GM21447 (cell line): ENCODE measurements around the gene ITSN1.

ENCODE experiments used
- ATAC-seq: cut with Tn5 transposase; IDR thresholded peaks from one replicate; pipeline ENCODE4 v1.9.1; 2021; ENCODE audit not compliant: unreplicated experiment

The ITSN1 gene

DNA sequence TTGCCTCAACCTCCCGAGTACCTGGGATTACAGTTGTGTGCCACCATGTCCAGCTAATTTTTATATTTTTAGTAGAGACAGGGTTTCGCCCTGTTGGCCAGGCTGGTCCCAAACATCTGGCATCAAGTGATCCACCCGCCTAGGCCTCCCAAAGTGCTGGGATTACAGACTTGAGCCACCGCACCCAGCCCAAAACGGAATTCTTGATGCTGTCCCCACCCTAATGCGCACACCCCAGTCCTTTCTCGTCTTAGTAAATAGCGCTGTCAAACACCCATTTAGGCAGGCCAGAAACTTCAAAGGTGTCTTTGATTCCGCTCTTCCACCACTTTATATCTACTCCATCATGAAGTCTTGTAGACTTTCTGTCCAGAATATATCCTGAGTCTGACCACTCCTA lies 35.1 kb downstream of the ITSN1 start:
- ATAC-seq, result no peak

GRCh38 chr21:33680870-33681269 lies 38.6 kb downstream of the ITSN1 start:
- no peak for ATAC-seq

DNA sequence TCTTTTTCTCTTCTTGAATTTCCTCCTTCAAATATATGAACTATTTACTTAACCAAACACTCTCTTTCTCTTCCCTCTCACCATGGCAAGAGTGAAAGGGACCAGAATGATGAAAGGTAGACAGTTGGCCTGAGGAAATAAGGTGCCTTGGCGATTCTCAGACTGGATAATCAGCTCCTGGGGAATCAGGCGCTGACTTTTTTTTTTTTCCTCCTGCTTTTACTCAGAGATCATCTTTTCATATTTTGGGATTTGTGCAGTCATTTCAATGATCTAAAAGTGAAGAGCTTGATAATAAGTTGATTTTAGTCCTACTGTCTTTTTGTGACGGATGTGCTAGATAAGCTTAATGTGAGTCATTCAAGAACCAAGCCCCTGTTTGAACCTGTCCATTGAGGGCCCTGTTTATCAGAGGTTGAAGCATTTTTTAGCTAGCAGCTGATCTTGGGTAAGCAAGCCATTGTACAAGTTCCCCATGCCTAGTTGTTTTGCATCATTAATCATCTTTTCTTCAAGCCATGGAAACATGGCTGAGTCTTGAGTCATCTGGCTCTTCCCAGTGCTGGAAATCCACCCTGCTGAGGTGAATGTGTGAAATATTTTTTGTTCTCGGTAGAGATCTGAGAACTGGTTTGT lies 40.8 kb downstream of the ITSN1 start:
- no peak for ATAC-seq

GRCh38 chr21:33684068-33684467 lies 41.8 kb downstream of the ITSN1 start:
- no peak for ATAC-seq

DNA sequence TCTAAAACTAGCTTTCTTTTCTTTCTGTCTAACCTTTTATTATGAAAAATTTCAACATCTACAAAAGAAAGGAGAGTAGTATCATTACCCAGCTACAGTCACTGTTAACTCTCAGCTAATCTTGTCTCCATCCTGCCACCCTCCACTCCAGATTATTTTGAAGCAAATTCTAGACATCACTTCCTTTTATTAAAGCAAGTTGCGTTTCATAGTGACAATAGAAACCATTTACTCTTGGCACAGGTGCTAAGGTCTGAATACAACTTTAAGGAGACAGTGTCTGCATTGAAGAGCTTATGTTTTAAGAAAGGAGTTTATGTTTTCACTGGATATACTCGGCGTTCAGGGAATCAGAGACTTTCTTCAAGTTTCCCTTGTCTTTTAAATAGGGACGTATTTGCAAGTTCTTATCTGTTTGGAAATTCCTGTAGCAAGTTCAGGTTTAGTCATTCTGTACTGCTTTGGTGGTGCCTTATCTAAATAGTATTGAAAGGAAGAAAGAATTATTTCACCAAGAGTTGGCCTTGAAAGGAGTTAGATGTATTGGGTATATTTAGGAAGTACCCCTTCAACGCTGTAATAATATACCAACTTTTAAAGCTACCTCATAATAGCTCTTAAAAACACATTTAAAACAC lies 42.7 kb downstream of the ITSN1 start:
- ATAC-seq, result no peak

DNA sequence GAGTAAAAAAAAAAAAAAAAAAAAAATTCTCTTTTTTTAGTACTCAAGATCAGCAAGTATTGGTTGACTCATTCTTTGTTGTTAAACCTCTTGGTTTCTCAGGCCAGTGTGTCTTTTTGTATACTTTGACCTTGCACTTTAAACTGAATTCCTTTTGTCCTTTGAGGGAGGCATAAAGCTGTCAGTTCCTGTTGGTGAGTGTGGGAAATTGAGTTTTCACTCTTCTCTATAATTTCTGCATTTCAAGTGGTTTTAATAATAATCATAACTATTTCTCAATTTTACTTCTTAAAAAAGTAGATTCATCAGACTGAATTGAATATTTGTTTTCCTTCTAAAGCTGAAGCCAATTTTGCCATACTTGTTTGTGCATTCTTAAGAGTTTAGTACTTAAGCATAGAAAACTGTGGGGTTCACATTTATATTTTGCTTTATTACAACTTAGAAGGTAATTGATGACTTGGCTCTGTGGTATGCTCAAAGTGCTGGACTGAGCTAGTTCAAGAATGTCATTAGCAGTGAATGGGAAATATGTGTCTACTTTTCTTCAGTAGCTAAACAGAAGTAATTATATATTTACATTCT lies 43.4 kb downstream of the ITSN1 start:
- ATAC-seq, result no peak

GRCh38 chr21:33686386-33686785 lies 44.1 kb downstream of the ITSN1 start:
- ATAC-seq, result no peak

GRCh38 chr21:33687634-33688033 lies 45.3 kb downstream of the ITSN1 start:
- ATAC-seq, result no peak

DNA sequence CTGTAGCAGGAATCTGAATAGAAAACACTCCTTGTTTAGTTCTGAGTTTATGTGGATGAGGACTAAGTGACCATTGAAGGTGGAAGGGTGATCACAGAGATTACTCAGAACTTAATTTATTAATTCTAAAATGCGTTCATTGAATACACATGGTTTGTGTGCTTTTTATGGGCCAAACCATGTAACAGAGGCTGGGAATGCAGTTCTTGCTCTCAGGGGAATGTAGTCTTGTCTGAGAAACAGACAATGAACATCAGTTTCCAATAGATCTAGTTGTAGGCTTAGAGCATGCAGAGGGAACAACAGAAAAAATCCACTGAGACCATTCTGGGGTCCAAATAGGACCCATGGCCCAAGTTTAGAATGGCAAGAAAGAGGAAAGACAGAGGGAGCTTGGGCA lies 46.1 kb downstream of the ITSN1 start:
- no peak for ATAC-seq

GRCh38 chr21:33690874-33691273 lies 48.6 kb downstream of the ITSN1 start:
- no peak for ATAC-seq

DNA sequence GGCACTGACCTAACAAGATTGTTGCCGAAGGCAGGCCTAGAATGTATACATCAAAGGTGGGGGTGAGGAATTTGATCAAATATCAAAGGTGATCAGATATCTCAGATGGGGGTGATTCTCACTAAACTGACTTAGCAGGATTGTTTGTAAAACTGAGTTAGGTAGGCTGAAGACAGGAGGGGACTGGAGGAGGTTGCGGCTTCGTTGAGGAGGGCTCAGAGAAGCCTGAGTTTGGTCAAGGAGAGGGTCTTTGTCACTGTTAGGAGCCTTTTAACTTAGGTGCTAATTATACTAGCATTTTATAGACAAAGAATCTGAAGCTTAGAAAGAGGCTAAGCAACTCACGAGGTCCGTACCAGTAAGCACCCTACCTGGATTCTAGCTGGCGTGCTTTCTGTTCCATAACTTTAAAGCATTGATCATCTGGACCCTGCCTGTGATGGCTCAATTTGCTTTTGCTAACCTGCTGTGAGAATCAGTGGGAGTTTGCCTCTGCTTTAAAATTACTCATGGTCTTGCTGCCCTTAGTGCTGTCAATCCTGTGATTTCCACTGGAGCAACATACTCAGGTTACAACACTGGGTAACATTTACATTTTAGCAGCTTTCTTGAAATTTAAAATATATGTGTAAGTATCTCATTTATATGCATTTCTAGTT lies 49.8 kb downstream of the ITSN1 start:
- no peak for ATAC-seq

GRCh38 chr21:33695813-33696212 lies 53.5 kb downstream of the ITSN1 start:
- ATAC-seq, result no peak

DNA sequence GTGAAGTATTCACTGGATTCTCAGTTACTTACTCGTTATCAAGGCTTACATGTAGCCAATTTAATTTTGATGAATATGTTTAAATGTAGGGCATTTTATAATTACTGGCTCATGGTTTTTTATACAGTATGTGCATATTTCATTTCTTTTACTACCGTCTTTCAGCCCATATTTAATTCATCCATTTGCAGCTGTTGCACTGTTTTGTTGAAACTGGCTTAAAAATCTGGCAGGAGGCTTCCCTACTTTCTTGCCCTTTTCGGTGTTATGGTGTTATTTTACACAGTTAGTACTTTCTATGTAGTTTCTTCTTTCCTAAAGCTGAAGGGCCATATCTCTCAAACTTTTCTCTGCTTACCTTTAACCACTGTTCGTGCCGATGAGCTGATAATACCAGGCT lies 54.2 kb downstream of the ITSN1 start:
- ATAC-seq, result no peak

DNA sequence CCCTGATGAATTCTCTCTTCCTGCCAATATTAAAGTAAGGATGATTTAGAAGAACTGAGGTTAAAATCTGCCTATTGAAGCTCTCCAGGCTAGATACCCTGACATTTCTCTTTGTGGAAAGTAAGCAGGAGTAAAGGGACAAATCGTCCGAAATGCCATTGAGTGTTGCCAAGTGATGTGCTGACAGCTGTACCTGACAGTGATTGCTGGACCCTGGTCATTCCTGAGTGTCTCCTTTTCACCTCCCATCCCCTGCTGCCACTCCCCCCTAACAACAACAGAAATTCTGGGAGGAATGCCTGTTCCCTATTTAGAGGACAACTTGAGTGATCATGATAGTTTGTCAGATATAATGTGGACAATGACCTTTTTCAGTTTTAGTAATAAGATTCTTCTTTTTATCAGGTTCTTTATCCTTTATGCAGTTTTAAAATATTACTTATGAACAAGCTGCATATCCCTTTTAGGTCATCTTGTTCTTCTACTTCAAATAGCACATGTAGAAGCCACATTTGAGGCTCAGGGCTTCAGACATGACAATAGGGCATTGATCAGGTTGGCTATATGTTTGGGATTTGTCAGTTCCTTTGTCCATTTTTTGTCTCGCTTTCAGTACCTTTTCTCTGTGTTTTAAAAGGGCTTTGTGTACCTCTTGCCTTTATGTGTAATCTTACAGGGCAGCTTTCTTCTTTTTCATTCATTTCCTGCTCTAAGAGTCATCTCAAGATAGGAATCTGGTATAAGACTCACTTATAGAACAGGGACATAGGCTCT lies 56.0 kb downstream of the ITSN1 start:
- no peak for ATAC-seq

GRCh38 chr21:33699277-33699676 lies 57.0 kb downstream of the ITSN1 start:
- no peak for ATAC-seq

GRCh38 chr21:33700491-33700890 lies 58.2 kb downstream of the ITSN1 start:
- no peak for ATAC-seq

DNA sequence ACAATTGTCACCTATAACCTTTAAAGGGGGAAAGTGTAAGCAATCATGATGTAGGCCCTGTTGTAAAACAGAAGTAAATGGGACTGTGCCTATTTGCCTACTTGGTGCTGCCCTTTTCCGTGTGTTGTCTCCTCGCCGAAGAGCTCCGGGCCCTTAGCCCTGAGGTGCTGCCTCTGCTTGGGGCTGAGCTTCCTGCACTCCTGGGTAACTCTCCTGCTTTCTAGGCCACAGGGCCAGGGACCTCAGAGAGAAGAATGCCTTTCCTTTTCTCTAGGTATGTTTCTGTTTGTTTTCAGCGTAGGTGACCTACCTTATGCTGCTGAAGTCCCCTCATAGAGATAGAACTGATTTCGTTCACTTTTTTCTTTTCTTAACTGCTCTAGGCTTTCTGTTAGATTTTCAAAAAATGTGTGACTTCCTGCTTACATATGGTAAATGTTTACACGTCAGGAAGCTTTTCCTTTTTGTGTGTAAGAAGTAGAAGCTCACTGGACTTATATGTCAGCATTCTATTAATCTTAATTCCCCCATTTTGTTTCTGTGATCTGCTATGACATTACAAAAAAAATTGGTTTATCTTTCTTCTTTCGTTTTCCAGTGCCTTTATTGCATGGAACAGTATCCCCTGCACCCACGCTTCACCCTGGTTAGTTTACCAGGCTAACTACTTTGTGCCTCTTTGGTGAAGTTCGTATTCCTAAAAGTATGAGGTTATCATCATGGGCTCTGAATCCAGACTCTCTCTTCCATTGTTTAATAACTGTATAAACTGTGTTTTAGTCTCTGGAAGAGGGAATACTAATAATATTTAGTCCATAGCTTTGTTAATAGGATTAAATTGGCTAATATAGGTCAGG lies 61.7 kb downstream of the ITSN1 start:
- ATAC-seq, result no peak

DNA sequence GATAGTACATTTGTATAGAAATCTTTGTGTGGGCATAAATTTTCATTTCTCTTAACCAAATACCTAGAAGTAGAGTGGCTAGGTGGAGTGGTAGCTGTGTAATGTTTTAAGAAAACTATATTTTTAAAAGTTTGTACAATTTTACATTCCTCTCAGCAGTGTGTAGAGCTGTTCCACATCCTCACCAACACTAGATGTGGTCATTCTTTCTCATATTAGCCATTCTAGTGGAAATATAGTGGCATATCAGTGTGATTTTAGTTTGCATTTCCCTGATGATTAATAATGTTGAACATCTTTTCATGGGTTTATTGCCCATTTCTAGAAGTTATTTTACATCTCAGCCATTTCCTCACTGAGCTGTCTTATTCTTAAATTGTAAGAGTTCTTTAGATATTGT lies 65.5 kb downstream of the ITSN1 start:
- no peak for ATAC-seq

- no peak for ATAC-seq
Observed at GRCh38 chr21:33708874-33709273, 66.6 kb downstream of the ITSN1 start.

DNA sequence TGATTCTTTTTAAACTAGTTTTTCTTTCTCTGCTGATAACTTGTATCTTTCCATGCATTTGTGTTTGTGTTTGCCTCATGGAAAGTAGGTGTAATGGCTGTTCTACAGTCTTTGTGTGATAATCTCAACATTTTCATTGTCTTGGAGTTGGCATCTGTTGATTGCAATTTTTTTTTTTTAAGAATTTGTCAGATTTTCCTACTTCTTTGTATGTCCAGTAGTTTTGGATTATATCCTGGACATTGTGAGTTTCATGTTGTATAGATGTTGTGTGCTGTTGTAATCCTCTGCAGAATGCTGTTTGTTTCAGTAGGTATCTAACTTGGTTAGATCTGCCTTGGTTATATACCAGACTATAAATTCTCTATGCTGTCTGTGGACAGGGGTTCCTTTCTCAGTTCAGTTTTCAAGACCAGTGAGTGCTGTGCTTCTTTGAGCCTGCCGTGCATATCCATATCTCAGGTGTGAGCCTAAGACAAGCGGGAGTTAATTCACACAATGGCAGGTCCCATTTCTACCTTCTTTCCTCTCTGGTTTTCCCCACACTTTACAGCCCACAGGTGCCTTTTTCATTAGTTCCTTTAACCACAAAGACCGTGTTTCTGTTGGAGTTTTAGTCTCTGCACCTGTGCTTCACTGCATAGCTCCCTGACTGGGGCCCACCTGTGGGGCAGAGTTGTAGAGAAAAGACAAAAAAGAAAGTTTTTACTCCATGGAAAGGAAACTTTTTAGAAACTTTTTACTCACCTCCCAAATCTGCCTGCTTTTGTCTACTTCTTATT lies 69.9 kb downstream of the ITSN1 start:
- no peak for ATAC-seq
